NCI-H2107 treated with DMSO at 0.1 percent for 48 hours (cell line): ENCODE results near the gene TSPAN17.

Experiments
- DNase-seq: peaks from one replicate; lab custom pipeline; 2025; ENCODE audit not compliant: unreplicated experiment; lab: John Stamatoyannopoulos, UW

TSPAN17 gene

DNA sequence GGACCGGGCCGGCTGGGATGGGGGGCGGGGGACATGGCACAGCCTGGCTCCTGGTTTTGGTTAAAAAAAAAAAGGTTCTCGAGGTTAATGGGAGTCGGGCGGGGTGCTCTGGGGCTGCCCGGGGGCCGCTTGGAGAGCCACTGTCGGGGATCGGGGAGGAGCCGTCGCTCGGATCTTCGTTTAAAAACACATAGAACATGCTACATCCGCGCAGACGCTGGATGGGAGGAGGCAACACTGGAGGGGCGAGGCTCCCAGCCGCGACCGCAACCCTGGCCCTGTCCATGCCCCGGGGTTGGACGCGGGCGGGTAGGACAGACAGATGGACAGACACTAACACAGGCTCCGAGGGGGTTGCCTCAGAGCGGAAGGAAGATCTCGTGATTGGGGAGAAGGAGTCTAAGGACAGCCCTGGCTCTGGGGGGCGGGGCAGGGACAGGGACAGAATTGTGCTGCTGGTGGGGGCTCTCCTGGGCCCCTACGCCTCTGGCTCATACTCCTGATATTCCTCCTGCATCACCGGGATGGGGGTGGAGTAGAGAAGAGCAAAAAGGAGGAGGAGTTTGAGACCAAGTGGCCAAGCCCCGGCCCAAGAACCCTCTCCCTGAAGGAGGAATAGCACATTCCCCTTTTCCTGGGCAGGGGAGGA is 26.8 kb upstream of the TSPAN17 start:
- no peak for DNase-seq

DNA sequence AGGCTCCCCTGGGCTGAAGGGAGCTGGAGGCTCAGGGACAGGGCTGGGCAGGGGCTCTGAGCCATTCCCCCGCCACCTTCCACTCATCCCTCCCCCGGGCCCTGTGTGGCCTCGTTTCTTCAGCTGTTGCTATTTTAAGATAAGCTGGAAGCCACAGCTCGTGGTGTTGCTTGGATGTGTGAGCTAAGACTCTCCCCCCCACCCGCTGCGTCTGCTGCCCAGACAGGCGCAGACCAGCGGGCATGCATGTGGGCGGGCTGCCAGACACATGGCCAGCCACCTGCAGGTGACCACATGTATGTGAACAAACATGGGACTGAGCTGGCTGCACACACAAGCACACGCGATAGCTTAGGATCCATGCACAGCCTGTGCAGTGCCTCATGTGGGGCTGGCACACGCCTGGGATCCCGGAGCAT is 25.6 kb upstream of the TSPAN17 start:
- DNase-seq = no peak

DNA sequence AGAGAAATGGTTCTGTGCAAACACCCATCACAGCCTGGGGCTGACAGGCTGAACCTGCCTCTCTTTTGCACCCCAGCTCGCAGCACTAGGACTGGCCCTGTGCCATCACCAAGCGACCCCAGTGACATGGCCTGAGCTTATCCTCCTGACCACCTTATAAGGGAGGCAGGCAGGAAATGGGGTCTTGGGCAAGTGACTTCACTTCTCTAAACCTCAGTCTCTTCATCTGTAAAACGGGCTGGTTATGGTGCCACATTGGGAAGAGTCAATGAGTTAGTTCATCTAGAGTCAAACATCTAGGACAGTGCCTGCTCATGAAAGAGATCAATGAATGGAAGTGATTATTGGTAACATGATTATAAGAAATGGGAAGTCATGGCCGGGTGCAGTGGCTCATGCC is 23.1 kb upstream of the TSPAN17 start:
- no peak for DNase-seq

DNA sequence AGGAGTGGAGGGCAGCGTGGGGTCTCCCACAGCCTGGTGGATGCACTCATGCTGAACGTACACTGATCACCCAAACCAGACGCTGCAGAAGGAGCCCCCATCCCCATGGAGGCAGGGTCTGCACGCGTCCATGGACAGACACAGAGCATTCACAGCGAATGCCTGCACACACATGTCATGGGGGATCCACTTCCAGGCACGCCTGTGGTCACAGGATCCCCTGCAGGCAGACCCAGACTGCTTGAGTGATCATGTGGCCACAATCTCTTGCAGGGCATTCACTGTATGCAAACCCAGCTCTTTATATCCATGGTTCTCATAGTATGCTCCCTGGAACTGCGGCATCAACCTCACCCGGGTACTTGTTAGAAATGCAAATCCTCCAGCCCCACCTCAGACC is 22.3 kb upstream of the TSPAN17 start:
- DNase-seq = no peak

DNA sequence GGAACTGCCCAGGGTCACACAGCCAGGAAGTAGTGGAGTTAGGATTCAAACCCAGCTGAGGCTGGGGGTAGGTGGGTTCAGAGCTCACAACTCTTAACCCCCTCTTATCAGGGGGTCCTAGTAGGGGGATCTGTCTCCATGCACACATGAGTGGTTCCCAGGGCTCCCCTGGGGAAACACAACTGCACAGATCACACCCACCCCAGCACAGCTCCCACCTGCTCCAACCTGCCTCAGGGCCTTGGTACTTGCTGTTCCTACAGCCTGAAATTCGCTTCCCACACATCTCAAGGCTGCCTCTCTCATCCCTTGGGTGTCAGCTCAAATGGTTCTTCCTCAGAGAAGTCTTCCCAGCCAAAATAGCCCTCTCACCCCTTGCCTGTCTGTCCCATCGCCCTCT is 21.8 kb upstream of the TSPAN17 start:
- DNase-seq = no peak

DNA sequence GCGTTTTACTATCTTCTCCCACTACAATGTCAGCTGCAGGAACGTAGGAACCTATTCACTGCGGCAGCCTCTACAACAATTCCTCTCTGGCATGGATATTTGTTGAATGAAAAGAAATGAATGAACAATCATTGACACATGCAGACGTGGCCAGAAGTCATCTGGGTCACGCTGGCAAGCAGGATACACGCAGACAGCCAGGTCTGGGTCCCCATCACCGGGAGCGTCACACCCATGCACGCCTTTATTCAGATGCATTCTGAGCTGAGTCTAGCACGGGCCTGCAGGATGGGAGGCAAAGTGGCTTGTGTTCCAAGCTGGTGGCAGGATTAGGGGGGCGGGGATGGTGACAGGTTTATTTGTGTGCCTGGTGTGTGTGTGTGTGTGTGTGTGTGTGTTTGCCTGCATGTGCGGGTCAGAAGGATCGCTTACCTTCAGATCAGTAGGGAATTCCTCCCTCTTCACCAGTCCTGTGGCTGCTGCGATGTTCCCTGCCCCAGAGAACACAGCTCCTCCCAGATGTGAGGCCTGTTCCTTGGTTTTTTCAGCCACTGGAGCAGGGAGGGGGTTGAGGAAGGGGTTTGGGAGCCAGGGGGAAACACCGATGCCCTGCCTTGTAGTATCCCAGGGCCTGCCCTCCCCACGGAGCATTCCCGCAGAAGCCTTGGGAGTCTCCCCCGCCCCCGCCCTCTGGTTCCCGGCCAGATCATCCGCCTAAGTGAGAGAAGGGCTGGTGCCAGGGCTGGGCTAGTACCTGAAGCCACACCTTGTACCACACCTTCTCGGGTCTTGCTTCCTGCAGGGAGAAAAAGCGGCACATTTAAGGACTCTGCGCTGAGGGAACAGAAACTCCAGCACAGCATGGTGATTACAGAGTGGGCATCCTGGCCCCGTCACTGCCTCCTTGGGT is 21.1 kb upstream of the TSPAN17 start:
- DNase-seq = no peak

DNA sequence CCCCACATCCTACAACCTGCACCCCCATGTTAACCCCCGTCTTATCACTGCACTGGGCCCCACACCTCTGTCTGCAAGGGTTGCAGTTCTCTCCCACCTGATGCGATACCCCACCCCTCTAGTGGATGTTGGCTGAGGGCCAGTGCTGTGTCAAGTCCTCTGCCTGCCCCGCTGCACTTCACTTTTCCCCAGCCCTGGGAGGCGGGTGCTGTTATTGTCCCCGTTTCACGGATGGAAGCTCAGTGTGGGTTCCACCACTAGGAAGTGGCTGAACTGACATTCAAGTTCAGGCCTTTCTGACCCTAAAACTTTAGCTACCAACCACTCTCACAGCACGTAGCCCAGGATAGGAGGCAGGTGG is 20.4 kb upstream of the TSPAN17 start:
- no peak for DNase-seq

DNA sequence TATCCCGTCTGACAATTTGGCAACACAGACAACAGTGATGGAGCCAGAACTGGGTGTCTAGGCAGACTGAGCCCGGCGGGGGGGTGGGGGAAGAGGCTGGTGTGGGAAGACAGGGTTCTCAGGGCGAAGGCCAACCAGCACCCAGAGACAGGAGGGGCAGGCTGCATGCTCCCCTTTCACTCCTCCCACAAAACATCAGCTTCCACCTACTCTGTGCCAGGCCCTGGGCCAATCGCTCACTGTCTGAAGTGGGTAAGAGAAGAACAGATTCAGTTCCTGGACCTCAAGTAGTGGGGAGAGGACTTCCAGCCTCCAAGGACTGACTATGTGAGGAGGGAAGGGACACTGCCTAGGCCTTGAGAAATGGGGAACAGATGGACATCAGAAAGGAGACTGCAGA is 19.7 kb upstream of the TSPAN17 start:
- no peak for DNase-seq

DNA sequence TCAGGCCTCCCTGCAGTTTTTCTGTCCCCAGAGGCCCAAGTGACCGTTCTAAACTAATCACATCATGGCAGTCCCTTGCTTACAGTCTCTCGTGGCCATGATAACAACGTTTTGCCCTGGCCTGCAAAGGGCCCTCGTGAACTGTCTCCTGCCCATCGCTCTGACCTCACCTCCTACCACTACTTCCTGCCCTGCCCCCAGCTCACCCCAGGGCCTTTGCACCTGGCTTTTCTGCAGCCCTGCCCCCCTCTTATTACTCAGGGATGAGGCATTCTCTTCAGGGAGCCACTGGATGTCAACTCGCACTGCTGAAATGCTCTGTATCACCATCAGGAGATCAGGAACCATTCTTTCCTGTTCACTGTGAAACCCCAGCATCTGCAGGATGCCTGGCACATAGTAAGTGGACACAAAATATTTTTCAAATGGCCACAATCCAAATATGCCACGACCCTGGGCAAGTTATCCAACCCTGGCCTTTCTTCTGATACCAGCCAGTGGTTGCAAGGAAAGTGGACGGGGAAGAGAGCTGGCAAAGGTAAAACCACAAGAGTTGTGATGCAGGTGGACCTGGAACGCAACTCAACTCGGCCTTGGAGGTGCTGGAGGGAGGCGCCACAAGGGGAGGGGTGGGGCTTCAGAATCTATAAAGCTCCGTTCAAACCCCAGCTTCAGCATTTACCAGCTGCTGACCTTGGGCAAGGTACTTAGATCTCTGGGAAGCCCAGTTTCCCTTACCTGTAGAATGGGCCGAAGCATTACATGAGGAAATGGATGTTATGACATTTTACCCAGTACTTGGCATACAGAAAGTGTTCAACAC is 18.7 kb upstream of the TSPAN17 start:
- no peak for DNase-seq

DNA sequence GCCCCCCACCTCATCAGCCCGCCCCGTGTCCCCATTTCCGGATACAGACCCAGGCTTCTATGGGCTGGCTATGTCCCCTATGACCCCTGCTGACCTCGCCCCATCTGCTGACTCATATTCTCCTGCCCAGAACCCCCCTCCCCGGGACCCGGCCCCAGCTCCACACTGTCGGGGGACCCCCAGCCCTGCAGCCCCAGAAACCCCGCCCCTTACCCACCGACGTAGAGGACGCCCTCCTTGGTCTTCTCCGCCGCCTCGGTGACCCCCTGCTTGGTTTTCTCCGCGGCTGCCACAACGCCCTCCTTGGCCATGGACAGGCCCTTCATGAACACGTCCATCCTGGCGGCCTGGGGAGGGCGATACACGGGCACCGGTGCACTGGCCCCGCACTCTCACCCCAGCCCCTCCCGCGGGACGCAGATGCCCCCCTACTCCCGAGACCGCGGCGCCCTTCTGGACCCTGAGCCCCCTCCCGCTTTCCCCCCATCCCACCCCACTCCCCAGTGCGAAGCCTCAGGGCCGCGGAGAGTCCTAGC is 17.9 kb upstream of the TSPAN17 start:
- DNase-seq = no peak

DNA sequence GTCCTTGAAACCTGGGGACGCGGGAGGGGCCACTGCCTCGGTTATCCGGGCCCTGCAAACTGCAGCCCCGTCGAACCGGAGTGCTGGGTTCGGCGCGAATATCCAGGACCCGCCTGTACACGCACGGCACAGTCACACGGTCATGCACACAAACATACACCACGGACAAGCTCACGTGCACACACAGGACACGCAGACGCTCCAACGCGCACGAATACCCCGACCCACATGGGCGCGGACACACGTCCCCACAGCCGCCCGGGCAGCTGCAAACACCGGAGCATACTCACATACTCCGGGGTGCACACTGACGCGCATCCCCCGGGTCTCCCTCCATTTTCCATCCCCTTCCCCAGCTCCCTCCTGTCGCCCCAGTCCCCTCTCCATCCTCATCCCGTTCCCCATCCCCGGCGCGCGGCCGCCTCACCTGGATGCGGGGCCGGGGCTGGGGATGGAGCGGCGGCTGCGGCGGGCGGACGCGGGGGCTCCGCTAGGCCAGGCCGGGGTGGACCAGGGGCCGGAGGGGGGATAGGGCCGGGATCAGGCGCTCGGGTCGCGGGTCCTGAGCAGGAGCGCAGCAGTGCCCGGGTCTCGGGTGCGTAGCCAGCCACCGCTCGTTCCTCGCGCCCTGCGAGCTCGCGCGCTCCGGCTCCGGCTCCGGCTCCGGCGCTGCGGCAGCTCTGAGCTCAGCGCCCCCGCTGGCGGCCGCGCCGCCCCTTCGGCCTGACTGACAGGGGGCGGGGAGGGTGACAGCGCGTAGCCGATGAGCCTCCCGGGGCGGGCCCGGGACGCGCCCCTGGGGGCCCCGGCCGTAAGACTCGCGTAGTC is 17.2 kb upstream of the TSPAN17 start, which contains the start of the genes EIF4E1B and SNCB:
Gene EIF4E1B, plus strand, starts transcription at position 823 of the 828 bp plus-strand sequence. CDS start 12,113 bp downstream, outside the sequence.
Gene SNCB, minus strand, starts transcription at position 682 of the 828 bp plus-strand sequence. CDS start 880 bp downstream, outside the sequence.
- DNase-seq = no peak

DNA sequence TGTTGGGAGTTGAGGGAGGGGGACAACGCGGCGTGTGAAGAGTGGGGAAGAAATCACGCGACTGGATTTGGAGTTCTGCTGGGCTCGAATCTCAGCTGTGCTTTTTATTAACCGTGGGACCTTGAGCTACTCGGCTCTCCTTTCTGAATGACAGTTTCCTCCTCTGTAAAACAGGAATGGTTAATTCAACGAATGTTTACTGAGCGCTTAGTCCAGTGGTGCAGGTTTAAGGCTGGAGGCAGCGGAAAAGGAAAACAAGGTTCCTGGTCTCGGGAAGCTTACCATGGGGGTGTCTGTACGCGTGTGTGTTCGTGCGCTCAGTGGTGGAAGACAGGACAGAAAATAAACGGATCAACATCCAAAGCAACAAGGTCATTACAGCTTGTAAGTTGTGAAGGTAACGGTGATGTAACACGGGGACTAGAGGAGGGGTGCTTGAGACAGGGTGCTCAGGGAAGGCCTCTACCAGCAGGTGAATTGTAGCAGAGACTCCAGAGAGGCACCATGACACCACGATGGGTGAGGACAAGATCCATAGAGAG is 16.5 kb upstream of the TSPAN17 start:
- no peak for DNase-seq

DNA sequence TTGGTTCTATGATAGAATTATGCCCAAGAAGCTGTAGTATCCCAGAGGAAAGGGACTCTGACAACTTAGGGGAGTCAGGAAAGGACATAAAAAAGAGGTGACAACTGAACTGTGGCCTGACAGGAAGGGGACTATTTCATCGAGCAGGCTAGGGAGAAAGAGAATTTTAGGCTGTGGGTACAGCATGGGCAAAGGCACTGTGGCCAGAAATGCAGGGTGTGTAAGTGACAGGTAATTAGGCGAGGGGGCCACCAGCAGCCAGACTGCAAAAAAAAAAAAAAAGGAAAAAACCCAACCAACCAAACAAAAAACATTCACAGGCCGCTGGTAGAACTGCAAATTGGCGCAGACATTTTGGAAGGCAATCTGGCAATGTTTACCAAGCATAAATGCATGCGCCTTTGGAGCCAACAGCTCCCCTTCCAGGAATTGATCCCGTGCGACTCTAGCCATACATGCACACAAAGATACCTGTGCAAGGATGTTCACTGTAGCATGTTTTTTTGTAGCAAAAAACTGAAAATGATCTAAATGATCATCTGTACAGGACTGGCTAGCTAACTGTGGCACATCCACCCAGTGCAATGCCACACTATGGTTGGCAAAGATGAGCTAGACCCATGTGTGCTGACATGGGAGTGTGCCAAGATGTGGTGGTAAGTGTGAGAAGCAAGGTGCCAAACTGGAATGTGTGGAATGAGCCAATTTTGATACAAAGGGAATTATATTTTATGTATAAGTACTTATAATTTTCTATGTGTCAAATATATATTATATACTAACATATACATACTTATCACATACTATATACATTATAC is 15.7 kb upstream of the TSPAN17 start:
- DNase-seq = no peak

DNA sequence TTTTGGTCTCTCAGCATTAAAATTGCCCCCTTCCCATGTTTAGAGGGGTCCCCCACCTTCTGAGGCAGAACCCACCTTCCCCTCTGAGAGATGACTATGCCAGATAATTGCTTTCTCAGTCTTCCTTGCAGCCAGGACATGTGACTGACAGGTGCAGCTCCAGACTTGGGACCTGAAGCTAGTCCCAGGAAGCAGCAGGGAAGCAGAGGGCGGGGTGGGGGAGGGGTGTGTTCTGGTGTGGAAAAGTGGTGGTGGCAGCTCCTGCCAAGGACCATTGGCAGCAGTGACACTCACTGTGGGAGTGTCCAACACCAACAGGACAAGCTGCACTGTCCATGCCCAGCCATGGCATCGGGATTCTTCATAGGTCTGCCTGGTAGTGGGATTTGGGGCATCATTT is 14.5 kb upstream of the TSPAN17 start:
- DNase-seq = no peak

DNA sequence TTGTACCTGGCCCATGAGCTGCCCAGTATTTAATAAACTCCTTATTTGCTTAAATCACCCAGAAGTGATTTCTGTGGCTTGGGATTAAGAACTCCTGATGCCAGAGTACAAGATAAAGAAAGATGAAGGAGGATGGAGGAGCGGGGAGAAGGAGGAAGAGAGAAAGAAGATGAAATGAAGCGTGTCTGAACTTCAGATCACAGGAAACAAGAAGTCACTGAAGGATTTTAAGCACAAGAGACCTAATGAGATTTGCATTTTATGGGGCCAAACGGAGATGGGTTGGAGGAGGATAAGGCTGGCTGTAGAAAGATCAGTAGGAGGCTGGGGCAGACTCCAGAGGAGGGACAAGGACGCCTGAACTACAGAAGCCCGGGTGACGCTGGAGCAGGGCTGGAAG is 13.7 kb upstream of the TSPAN17 start:
- DNase-seq = no peak

DNA sequence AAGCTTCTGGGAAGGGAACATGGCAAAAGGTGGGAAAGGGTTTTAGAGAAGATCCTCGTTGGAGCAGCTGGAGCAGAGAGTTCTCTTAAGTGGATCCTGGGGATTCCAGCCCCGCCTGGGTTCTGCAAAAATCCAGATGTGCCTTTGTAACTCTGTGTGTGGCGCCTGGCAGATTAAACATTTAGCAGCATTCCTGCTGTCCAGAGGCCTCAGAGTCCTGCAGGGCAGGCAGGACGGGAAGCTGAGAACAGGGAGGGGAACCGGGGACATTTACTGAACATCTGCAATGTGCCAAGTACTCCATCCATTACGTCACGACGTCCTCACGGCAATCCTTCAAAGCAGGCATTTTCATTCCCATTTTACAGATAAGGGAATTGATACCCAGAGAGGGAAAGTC is 10.9 kb upstream of the TSPAN17 start:
- DNase-seq = no peak

DNA sequence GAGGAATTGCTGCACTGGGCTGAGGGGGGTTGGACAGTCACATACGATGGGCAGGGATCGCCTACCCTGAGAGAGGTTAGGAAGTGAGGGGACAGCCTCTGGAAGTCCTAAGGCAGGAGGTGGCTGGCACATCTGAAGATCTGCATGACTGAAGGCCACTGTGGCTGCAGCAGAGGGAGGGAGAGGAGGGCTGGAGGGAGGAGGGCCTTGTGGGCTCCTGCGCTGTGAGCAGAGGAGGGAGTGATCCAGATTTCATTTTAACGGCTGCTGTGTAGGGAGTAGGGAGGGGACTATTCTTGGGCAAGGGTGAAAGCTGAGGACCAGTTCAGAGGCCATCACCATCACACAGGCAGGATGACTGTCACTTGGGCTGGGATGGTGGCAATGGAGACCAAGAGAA is 9.7 kb upstream of the TSPAN17 start:
- no peak for DNase-seq

DNA sequence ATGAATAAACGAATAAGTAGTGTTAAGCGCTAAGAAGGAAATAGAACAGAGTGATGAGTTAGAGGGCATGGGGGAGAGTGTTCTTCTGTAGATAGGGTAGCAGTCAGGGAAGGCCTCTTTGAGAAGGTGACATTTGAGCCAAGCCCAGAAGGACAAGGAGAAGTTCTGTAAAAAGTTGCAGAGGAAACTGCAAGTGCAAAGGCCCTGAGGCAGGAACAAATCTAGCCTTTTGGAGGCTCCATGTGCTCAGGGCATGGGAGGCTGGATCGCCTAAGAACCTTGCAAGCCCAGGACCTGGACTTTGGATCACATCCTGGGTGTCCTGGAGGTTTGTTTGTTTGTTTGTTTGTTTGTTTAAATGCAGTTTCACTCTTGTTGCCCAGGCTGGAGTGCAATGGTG is 8.8 kb upstream of the TSPAN17 start:
- no peak for DNase-seq

DNA sequence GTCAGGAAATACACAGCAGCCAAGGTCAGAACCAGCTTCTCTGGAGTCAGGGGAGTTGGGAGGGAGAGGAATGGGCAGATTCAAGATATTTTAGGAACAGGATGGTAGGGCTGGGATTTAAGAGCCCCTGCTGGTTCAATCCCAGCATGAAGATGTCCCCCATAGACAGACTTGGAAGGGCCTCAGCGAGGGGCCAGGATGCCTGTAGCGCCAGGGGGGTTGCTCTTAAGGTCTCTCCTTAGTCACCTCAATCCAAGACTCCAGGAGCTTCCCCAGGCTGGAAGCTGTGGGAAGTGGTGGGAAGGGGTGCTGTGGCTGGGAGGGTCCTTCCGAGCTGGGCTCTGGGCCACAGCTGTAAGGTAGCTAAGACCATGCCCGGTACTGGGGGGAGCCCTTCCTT is 8.1 kb upstream of the TSPAN17 start:
- DNase-seq = no peak
